Hypothalamus (tissue), 51 donors: Measurements from ENCODE around the gene OR5K2.

Experiments
- DNase-seq, 51 donors: peaks; one replicate each; lab custom pipeline; 2025; lab: John Stamatoyannopoulos, UW

Gene OR5K2

GRCh38 chr3:98497381-98497780 lies at the start of gene OR5K2:
TSS of gene OR5K2 (plus strand) at chr3:98497681. CDS start at chr3:98497681, 0 bp downstream.
- DNase-seq = no peak

DNA sequence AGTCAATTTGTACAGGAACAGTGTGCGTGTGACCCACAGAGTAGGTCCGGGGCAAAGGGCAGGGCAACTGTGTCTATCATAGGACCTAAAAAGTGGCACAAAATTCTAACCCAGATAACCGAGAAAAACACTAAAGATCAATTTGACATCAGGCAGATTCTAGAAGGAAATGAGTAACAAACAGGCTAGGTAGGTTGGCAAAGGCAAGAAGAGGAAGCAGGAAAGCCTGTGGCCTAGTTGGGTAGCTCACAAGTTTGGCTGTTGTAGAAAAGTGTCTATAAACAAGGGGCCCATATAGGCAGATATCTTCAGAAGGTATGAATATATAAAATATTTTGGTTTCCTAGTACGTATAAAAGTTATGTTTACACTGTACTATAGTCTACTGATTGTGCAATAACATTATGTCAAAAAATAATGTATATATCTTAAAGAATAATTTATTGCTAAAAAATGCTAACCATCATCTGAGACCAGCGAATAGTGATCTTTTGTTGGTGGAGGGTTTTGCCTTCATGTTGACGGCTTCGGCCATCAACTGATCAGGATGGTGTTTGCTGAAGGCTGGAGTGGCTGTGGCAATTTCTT lies 47.8 kb upstream of the OR5K2 start:
- DNase-seq = no peak

DNA sequence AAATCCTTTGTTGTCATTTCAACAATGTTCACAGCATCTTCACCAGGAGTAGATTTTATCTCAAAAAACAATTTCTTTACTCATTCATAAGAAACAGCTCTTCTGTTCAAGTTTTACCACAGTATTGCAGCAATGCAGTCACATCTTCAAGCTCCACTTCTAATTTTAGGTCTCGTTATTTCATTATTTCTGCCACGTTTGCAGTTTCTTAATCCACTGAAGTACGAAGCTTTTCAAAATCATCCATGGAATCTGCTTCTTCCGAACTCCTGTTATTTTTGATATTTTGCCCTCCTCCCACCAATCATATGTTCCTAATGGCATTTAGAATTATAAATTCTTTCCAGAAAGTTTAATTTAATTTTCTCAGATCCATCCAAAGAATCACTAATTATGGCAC lies 47.1 kb upstream of the OR5K2 start:
- DNase-seq = no peak

DNA sequence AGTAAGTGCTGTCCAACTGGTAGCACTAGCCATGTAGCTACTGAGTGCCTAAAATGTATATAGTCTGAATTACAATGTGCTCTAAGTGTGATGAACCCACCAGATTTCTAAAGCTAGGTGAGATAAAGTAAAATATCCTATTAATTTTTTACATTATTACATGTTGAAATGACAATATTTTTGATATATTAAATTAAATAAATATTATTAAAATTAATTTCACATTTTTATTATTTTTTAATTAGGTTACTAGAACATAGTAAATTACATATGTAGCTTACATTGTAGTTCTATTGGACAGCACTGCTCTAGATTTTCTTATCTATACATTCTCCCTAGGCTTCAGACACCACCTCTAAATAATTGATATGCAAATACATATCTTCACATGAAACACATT lies 43.7 kb upstream of the OR5K2 start:
- no peak for DNase-seq

DNA sequence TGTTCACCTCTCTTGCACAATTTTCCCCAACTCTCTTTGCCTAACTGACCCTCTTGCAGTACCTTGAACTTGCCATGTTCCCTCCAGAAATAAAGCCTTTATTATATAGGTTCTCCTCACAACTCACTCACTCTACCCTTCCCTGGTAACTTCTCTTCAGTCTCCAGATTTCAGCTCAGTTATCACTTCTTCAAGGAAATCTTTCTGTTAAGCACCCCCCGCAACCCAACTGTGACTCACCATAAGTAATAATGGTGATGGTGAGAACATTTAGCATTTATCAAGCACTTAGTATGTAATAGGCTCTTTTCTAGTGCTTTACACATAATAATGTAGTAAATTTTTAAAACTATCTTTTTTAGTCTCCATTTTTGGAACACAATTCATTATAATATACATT lies 42.6 kb upstream of the OR5K2 start:
- no peak for DNase-seq

- DNase-seq = no peak
These were observed 39.9 kb upstream of the OR5K2 start for GRCh38 chr3:98457543-98457942.

DNA sequence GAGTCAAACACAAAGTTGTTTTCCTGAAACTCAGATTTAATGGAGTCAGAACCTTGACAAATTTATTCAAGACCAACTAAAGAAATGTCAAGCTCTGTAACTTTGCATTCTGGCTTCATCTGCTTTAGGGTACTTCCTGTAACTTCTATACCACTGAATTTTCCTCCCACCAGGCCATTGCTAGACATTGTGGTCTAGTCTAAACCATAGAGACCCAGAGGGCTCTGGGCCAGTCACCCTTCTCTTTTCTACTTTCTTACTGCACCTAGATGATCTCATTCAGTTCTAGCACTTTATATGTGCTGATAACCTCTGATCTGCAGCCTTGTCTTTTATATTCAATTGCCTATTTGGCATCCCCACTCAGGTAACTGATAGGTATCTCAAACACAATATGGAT lies 37.3 kb upstream of the OR5K2 start:
- DNase-seq = no peak

DNA sequence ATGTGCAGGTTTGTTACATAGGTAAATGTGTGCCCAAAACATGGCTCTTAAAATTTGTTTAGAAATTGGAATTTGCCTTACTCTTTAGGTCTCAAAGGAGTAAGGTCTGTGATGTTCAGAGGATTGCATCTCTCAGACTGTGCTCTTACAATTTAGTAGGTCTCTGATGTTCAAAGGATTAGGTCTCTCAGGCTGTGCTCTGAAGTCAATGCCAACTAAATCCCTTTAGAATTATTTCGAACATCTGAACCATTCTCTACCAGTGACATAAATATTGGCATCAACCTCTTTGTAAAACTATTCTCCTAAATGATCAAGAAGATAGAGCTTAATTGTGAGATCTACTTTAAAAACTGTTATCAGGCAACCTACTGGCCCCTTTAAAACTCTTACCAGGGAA lies 34.6 kb upstream of the OR5K2 start, which contains the start of gene OR5K1:
Gene OR5K1, plus strand, starts transcription at position 301 of the 400 bp plus-strand sequence. CDS start 6,376 bp downstream, outside the sequence.
- no peak for DNase-seq

DNA sequence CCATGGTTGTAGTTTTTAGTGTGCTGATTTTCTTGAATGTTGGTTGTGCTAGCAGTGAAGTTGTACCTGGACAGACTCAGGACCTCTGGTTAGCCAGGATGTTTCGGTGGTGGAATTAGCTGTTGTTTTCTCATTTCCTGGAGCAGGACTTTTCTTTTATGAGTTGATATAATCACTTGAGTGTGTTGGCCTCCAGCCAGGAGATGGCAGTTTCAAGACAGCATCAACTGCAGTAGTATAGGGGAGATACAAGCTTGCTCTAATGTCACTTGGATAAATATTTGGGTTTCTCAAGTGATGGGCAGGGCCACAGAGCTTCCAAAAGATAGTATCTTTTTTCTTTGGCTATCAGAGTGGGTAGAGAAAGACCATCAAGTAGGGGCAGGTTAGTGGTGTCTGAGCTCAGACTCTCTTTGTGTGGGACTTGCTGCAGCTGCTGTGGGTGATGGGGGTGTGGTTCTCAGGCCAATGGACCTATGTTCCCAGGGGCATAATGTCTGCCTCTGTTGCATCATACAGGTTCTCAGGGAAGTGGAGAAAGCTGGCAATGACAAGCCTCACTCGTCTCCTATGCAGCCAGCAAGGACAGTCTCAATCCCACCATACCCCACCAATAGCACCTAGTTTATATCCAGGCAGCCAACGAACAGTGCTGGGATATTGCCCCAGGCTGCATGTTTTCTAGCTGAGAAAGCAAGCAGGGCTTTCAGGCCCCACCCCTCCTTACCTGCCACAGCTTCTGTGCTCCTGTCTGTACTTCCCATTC lies 14.6 kb upstream of the OR5K2 start:
- DNase-seq = no peak

- DNase-seq = no peak
These were observed 13.9 kb upstream of the OR5K2 start for GRCh38 chr3:98483626-98484025.

DNA sequence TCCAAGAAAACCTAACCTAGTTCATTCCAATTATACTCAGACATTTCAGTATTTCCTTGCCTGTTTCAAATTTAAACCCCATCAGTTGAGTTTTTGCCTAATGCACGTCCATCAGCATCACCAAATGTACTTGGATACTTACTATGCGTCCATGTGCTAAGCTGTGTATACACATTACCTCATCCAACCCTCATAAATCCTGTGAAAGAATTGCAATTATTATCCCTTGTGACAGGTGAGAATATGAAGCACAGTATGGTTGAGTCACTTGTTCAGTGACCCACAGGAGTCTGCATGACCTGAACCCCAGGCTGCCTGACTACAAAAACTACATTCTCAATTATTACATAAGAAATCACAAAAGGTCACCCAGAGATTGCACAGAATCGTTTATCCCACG lies 2.5 kb downstream of the OR5K2 start:
- DNase-seq = no peak

GRCh38 chr3:98501270-98501669 lies 3.8 kb downstream of the OR5K2 start:
- peak in 9 of 51 donors; percentile 1 to 34 (median 14) for DNase-seq

DNA sequence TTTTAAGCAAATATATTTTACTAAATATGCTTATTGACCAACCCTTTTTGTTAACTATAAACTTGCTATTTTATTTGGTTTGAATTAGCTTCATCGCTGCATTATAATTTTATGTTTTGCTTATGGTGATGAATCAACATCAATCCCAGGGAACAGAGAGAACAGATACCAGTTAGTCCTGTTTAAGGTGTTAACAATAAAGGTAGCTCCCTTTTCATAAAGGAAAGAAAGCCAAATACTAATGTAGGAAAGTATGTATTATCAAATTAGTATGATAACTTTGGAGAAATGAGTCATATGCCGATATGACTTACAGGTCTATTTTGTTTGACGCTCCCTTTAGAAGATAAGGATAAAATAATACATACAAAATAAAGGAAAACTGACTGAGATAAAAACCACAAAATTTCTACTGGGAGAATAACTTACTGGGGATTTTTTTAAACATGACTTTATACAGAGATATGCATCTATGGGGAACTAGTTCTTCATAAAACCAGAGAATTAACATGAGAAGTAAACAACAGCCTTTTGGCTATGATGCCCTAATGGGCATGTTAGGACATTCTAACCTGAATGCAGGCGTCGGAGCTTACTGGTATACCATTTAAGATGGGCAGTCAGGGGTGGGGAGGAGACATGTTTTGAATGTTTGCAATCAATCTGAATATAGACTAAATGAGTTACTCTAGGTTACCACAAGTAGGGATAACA lies 4.5 kb downstream of the OR5K2 start:
- no peak for DNase-seq

DNA sequence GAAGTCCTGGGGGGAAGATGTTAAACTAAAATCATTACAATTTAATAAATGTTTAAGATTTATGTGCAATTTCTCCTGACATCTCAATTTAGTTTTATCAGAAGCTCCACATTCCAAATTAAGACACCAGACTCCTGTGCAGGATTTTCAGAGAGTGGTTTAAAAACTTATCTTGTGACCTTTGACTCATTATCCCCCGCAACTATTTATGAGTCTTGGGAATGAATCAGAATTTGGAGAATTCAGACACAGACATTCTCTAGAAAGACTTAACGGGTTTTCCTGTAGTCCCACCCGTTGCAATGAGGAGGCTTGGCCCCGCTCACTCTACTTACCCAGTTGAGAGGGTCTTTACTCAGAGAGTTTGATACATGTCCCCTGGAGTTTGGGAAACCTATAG lies 7.1 kb downstream of the OR5K2 start:
- DNase-seq = no peak

- no peak for DNase-seq
These were observed 11.1 kb downstream of the OR5K2 start for GRCh38 chr3:98508582-98508981.

GRCh38 chr3:98512576-98512975 lies 15.1 kb downstream of the OR5K2 start:
- DNase-seq = no peak

DNA sequence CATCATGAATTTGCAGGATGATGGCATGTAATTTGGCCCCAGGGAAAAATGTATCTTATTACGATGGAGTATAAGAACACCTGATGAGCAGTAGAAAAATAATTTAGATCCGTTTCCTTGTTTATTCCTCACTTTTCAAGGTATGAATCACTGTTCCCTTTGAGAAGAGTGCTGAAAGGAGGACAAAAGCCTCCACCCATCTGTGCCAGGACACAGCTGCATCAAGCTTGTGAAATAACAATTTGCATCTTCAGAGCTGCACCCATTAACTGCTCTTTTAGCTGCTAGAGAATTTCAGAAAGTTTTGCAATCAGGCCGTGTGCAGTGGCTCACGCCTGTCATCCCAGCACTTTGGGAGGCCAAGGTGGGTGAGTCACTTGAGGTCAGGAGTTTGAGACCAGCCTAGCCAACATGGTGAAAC lies 15.6 kb downstream of the OR5K2 start:
- DNase-seq = peak in 2 of 51 donors; percentile 3 to 9

DNA sequence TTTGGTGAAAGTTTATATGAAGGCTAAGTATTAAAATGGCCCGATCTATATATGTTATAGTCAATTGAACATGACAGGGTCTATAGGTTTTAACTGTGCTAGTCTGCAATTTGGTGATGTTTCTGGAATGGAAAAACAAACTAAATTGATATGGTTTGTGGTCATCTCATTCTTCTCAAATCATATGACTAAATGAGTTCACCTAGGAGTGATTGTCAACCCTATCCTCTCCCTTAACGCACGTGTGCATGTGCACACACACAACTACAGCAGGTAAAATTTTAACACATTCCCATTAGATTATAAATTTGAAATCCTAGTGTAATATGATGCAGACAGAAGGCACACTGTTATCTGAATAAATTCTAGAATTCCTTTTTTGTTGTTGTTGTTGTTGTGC lies 16.3 kb downstream of the OR5K2 start:
- DNase-seq = no peak

DNA sequence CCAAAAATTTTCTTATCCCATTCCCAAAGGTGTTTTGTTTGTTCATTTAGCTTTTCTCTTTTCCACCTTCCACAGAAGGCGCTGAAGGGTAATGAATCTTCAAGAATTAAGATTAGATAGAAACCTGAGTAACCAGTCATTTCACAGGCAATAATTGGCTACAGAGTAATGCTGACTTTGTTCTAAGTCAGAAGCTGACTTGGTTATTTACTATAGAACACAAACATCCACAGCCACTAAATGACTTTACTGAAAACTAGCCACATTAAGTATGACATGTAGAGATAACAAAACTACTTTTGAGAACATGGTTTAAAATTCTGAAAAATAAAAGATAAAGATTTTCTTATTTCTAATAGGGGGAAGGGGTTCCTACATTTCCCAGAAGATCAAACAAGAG lies 17.5 kb downstream of the OR5K2 start:
- no peak for DNase-seq

GRCh38 chr3:98518816-98519215 lies 21.3 kb downstream of the OR5K2 start:
- DNase-seq = peak in 12 of 51 donors; percentile 10 to 89 (median 30)

DNA sequence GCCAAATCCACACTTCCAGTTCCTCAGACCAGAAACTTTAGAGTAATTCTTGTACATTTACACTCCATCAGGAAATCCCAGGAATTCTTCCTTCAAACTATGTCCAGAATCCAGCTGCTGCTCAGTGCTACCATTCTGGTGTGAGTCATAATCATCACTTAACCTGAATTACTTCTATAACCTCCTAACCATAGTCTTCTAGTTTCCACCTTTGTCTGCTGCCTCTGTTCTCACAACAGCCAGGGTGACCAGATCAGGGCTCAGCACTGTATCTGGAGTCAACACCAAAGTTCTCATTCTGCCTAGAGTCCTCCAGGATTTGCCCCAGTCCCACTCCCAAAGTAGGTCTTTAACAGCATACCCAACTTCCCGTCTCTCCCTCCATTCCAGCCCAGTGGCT lies 21.9 kb downstream of the OR5K2 start:
- DNase-seq = peak in 1 of 51 donors; percentile 54
